GM18519 (cell line): ENCODE measurements around the gene SLC6A1.

Experiments used
- ATAC-seq: cut with Tn5 transposase; IDR thresholded peaks from one replicate; pipeline ENCODE4 v1.9.1; 2021; ENCODE audit warnings: mild to moderate bottlenecking, moderate library complexity; ENCODE audit not compliant: unreplicated experiment, low FRiP score

The SLC6A1 gene

GRCh38 chr3:11015369-11015768 is 22.8 kb downstream of the SLC6A1 start:
- ATAC-seq, result no peak

GRCh38 chr3:11016727-11017126 is 24.2 kb downstream of the SLC6A1 start:
- no peak for ATAC-seq

- no peak for ATAC-seq
These were observed 26.7 kb downstream of the SLC6A1 start for GRCh38 chr3:11019116-11019819.

GRCh38 chr3:11020764-11021163 is 28.2 kb downstream of the SLC6A1 start:
- ATAC-seq, result no peak

GRCh38 chr3:11021611-11022011 is 29.1 kb downstream of the SLC6A1 start:
- no peak for ATAC-seq

GRCh38 chr3:11022115-11022514 is 29.6 kb downstream of the SLC6A1 start:
- ATAC-seq, result no peak

GRCh38 chr3:11024181-11024580 is 31.6 kb downstream of the SLC6A1 start:
- ATAC-seq, result no peak

GRCh38 chr3:11029948-11030347 is 37.4 kb downstream of the SLC6A1 start:
- ATAC-seq, result no peak

- ATAC-seq, result no peak
These were observed 41.3 kb downstream of the SLC6A1 start for GRCh38 chr3:11033871-11034270.

- ATAC-seq, result no peak
These were observed 41.9 kb downstream of the SLC6A1 start for GRCh38 chr3:11034309-11034985.

GRCh38 chr3:11035757-11036505 is 43.4 kb downstream of the SLC6A1 start:
- ATAC-seq, result no peak

- no peak for ATAC-seq
These were observed 44.8 kb downstream of the SLC6A1 start for GRCh38 chr3:11037241-11037873.

GRCh38 chr3:11037976-11038375 is 45.4 kb downstream of the SLC6A1 start:
- no peak for ATAC-seq

- ATAC-seq, result no peak
These were observed 53.0 kb downstream of the SLC6A1 start for GRCh38 chr3:11045536-11045935.

GRCh38 chr3:11047500-11047899 is 55.0 kb downstream of the SLC6A1 start:
- no peak for ATAC-seq

- no peak for ATAC-seq
These were observed 58.2 kb downstream of the SLC6A1 start for GRCh38 chr3:11050666-11051323.

- no peak for ATAC-seq
These were observed 61.5 kb downstream of the SLC6A1 start for GRCh38 chr3:11053926-11054503.

GRCh38 chr3:11054739-11055438 is 62.3 kb downstream of the SLC6A1 start:
- no peak for ATAC-seq

GRCh38 chr3:11055496-11055895 is 62.9 kb downstream of the SLC6A1 start:
- ATAC-seq, result no peak
